Duodenal mucosa (tissue), 2 donors: ENCODE data around the gene ZNF544.
"Not testable (repeated sequence)": the region's sequence is repeated elsewhere in the genome, so short reads cannot be mapped to it uniquely, and the experiment has no call there.

Experiments
- H3K27ac ChIP-seq: one replicate; pipeline ENCODE4 v1.7.0; 2013; ENCODE audit warnings: low read depth, low read length
- H3K27me3 ChIP-seq, 2 donors: one replicate each; pipeline ENCODE4 v1.7.0; 2013; ENCODE audit warnings: low read length in 2 of 2, control low read depth in 1 of 2; ENCODE audit not compliant: insufficient read depth in 2 of 2, control insufficient read depth in 1 of 2
- H3K36me3 ChIP-seq, 2 donors: one replicate each; pipeline ENCODE4 v1.7.0; 2013; ENCODE audit warnings: low read length in 2 of 2, control low read depth in 1 of 2; ENCODE audit not compliant: insufficient read depth in 2 of 2, control insufficient read depth in 1 of 2
- H3K4me1 ChIP-seq, 2 donors: one replicate each; pipeline ENCODE4 v1.7.0; 2013; ENCODE audit warnings: low read length in 2 of 2, control low read depth in 1 of 2; ENCODE audit not compliant: insufficient read depth in 2 of 2, control insufficient read depth in 1 of 2
- H3K4me3 ChIP-seq, 2 donors: one replicate each; pipeline ENCODE4 v1.7.0; 2013; ENCODE audit warnings: low read length in 2 of 2, low read depth in 1 of 2
- H3K9ac ChIP-seq, 2 donors: one replicate each; pipeline ENCODE4 v1.7.0; 2013; ENCODE audit warnings: low read length in 2 of 2, low read depth in 1 of 2
- H3K9me3 ChIP-seq, 2 donors: one replicate each; pipeline ENCODE4 v1.7.0; 2013; ENCODE audit warnings: low read length in 2 of 2, control low read depth in 1 of 2; ENCODE audit not compliant: control insufficient read depth in 1 of 2

The ZNF544 gene

DNA sequence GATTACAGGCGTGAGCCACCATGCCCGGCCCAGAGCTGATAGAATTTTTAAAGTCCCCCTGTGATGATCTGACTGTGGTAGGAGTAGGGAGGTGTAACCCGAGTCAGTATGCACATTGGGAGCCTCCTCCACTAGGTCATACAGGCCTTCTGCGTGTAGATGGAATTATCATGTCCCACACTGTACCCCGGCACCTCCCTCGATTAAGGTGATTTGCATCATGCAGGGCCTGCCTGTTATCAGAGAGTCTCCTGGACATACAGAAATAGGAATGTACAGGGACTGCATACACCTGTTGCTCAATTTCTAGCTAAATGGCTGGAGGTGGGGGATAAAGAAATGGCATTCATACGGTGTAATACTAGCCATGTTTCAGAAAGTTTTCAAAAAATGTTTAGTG, 75.5 kb downstream of the ZNF544 start:
- Histone ChIP-seq H3K4me1 (peaks cover 6 to 22% of the 10 kb centered on the region in 2 donors), H3K4me3 (peak overlapping the region in 1 of 2 donors; percentile 68)

GRCh38 chr19:58304748-58305064, 76.0 kb downstream of the ZNF544 start:
- Histone ChIP-seq H3K9ac (peak overlapping the region; percentile 9 to 80), H3K27ac (peak overlapping the region; percentile 79), H3K36me3 (peaks cover 37 to 38% of the 10 kb centered on the region in 2 donors), H3K4me1 (peaks cover 6 to 22% of the 10 kb centered on the region in 2 donors), H3K27me3 (no peaks in the 10 kb centered on the region), H3K9me3 (peaks cover 0 to 11% of the 10 kb centered on the region in 2 donors), H3K4me3 (peak overlapping the region; percentile 68 to 90)

More for the DNA sequence above, 75.5 kb downstream of the ZNF544 start:
- Histone ChIP-seq H3K36me3 (peaks cover 34% of the 10 kb centered on the region in 2 donors), H3K27me3 (no peaks in the 10 kb centered on the region), H3K9ac (no peak overlapping the region), H3K27ac (no peak overlapping the region), H3K9me3 (peaks cover 0 to 11% of the 10 kb centered on the region in 2 donors)

GRCh38 chr19:58305065-58305931, 76.6 kb downstream of the ZNF544 start, which contains the start of gene ERVK3-1:
Gene ERVK3-1 (plus strand): TSS chr19:58305377. CDS start chr19:58312169, 6,792 bp downstream.
- peak within 1 kb of the TSS; percentile 79 for H3K27ac ChIP-seq
- peaks cover 0 to 6% of the 10 kb centered on the region in 2 donors for H3K9me3 ChIP-seq
- H3K4me3 ChIP-seq, result peak within 1 kb of the TSS; percentile 90 to 98
- H3K27me3 ChIP-seq, result no peaks in the 10 kb centered on the region
- peaks cover 6 to 22% of the 10 kb centered on the region in 2 donors for H3K4me1 ChIP-seq
- peaks cover 31 to 37% of the 10 kb centered on the region in 2 donors for H3K36me3 ChIP-seq
- peak within 1 kb of the TSS; percentile 80 to 92 for H3K9ac ChIP-seq

- H3K9ac ChIP-seq, result peak overlapping the region; percentile 80 to 92
- H3K27me3 ChIP-seq, result no peaks in the 10 kb centered on the region
- peaks cover 0 to 4% of the 10 kb centered on the region in 2 donors for H3K9me3 ChIP-seq
- peaks cover 6 to 22% of the 10 kb centered on the region in 2 donors for H3K4me1 ChIP-seq
- H3K4me3 ChIP-seq, result peak overlapping the region; percentile 90 to 98
- H3K36me3 ChIP-seq, result peaks cover 25 to 31% of the 10 kb centered on the region in 2 donors
- no peak overlapping the region for H3K27ac ChIP-seq
These were observed 77.2 kb downstream of the ZNF544 start for GRCh38 chr19:58305932-58306323.

GRCh38 chr19:58307736-58308135, 79.0 kb downstream of the ZNF544 start:
- Histone ChIP-seq H3K27me3 (no peaks in the 10 kb centered on the region), H3K9me3 (no peaks in the 10 kb centered on the region), H3K4me3 (no peak overlapping the region), H3K4me1 (peaks cover 6 to 22% of the 10 kb centered on the region in 2 donors), H3K36me3 (peaks cover 41 to 45% of the 10 kb centered on the region in 2 donors), H3K27ac (no peak overlapping the region), H3K9ac (no peak overlapping the region)

DNA sequence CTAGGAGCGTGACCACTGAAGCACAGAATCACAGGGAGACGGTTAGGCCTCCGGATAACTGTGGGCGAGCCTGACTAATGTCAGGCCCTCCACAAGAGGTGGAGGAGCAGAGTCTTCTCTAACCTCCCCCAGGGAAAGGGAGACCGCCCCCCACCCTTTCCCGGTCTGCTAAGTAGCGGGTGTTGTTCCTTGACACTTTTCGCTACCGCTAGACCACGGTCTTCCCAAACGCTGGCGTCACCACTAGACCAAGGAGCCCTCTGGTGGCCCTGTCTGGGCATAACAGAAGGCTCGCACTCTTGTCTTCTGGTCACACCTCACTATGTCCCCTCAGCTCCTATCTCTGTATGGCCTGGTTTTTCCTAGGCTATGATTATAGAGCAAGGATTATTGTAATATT, 82.0 kb downstream of the ZNF544 start:
- not testable (repeated sequence) for H3K9me3 ChIP-seq, H3K4me3 ChIP-seq, H3K27ac ChIP-seq, H3K27me3 ChIP-seq, H3K9ac ChIP-seq
- Histone ChIP-seq H3K4me1 (peaks cover 6 to 14% of the 10 kb centered on the region in 2 donors), H3K36me3 (peaks cover 56 to 72% of the 10 kb centered on the region in 2 donors)

GRCh38 chr19:58311345-58311865, 82.7 kb downstream of the ZNF544 start:
- Histone ChIP-seq H3K4me3 (no peak overlapping the region), H3K9me3 (no peaks in the 10 kb centered on the region), H3K27me3 (no peaks in the 10 kb centered on the region), H3K4me1 (peaks cover 0 to 7% of the 10 kb centered on the region in 2 donors), H3K9ac (no peak overlapping the region), H3K36me3 (peaks cover 56 to 78% of the 10 kb centered on the region in 2 donors), H3K27ac (no peak overlapping the region)
